ENCODE measurements around the gene KRTAP19-5. TPM values are rescaled to one million over a fixed set of nuclear protein-coding genes. Genes with fewer than 3 reads are reported as not detected.

KRTAP19-5 gene
- total RNA-seq, 1 donor from 2014 or later, result not detected

DNA sequence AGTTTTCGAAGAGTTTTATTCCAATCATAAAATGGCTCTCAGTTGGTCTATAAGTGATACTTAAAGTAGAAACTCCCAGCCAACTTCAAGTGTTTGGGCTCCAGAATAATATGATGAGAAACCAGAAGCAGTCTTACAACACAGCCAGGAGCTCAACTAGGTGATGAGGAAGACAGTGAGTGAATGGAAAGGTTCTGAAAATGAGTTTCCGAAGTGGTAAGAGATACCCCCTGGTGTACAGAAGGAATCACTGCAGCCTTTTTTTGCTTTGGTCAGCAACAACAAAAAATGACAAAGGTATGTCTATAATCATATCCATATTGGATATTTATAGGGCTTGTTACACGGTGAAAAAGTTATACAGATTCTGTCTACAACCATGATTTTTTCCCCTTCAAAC lies 38.2 kb downstream of the KRTAP19-5 start:
- Mint-ChIP-seq H3K27me3 (no peaks in the 10 kb centered on the region), H3K36me3 (ENCODE audit: low read depth) (no peaks in the 10 kb centered on the region), H3K4me1 (no peaks in the 10 kb centered on the region), H3K27ac (no peak overlapping the region), H3K9me3 (no peaks in the 10 kb centered on the region), H3K4me3 (no peak overlapping the region)
- no peak for DNase-seq
- intact Hi-C loops (cut with micrococcal nuclease), result no loop called here

Other genes starting within 250 kb of the KRTAP19-5 start
- gene KRTAP24-1, start 219.2 kb downstream of the KRTAP19-5 start, total RNA-seq, result not detected in 2 replicates
- gene KRTAP25-1, start 212.6 kb downstream of the KRTAP19-5 start, total RNA-seq, result not detected in 2 replicates
- gene KRTAP26-1, start 181.8 kb downstream of the KRTAP19-5 start, total RNA-seq, result not detected in 2 replicates
- gene KRTAP27-1, start 164.4 kb downstream of the KRTAP19-5 start, total RNA-seq, result not detected in 2 replicates
- gene KRTAP23-1, start 153.5 kb downstream of the KRTAP19-5 start, total RNA-seq, result not detected in 2 replicates
- not detected in 2 replicates for gene KRTAP13-2, start 129.9 kb downstream of the KRTAP19-5 start, total RNA-seq
- gene KRTAP13-1, start 106.1 kb downstream of the KRTAP19-5 start, total RNA-seq, result not detected in 2 replicates
- not detected in 2 replicates for gene KRTAP13-3, start 76.2 kb downstream of the KRTAP19-5 start, total RNA-seq
- not detected in 2 replicates for gene KRTAP13-4, start 71.9 kb downstream of the KRTAP19-5 start, total RNA-seq
- gene KRTAP15-1, start 61.9 kb downstream of the KRTAP19-5 start, total RNA-seq, result not detected in 2 replicates
- not detected in 2 replicates for gene KRTAP19-1, start 21.8 kb downstream of the KRTAP19-5 start, total RNA-seq
- gene KRTAP19-2, start 14.7 kb downstream of the KRTAP19-5 start, total RNA-seq, result not detected in 2 replicates
- not detected in 2 replicates for gene KRTAP19-3, start 10.1 kb downstream of the KRTAP19-5 start, total RNA-seq
- not detected in 2 replicates for gene KRTAP19-4, start 5.0 kb downstream of the KRTAP19-5 start, total RNA-seq
- not detected in 2 replicates for gene KRTAP19-6, start 39.7 kb upstream of the KRTAP19-5 start, total RNA-seq
- gene KRTAP19-7, start 59.2 kb upstream of the KRTAP19-5 start, total RNA-seq, result not detected in 2 replicates
- gene KRTAP22-2, start 88.3 kb upstream of the KRTAP19-5 start, total RNA-seq, result not detected in 2 replicates
- gene KRTAP6-3, start 90.3 kb upstream of the KRTAP19-5 start, total RNA-seq, result not detected in 2 replicates
- not detected in 2 replicates for gene KRTAP6-2, start 96.8 kb upstream of the KRTAP19-5 start, total RNA-seq
- not detected in 2 replicates for gene KRTAP22-1, start 98.9 kb upstream of the KRTAP19-5 start, total RNA-seq
- not detected in 2 replicates for gene KRTAP6-1, start 111.8 kb upstream of the KRTAP19-5 start, total RNA-seq
- gene KRTAP20-1, start 114.3 kb upstream of the KRTAP19-5 start, total RNA-seq, result not detected in 2 replicates
- not detected in 2 replicates for gene KRTAP20-4, start 118.5 kb upstream of the KRTAP19-5 start, total RNA-seq
- not detected in 2 replicates for gene KRTAP20-2, start 133.1 kb upstream of the KRTAP19-5 start, total RNA-seq
- not detected in 2 replicates for gene KRTAP20-3, start 140.7 kb upstream of the KRTAP19-5 start, total RNA-seq
- gene KRTAP21-3, start 216.6 kb upstream of the KRTAP19-5 start, total RNA-seq, result not detected in 2 replicates
- gene KRTAP21-2, start 245.1 kb upstream of the KRTAP19-5 start, total RNA-seq, result not detected in 2 replicates

All from activated CD4-positive, alpha-beta T cell treated with anti-CD3 and anti-CD28 coated beads, Interleukin-2, amount 10 ng/mL, durations not matched to agents 24 days and 14 days (primary cell).